Activated CD8-positive, alpha-beta memory T cell treated with anti-CD3 and anti-CD28 coated beads for 1 hour (primary cell): ENCODE measurements around the gene TIAM2.
A peak's percentile ranks its signal among the peaks of the same experiment; 100 is the strongest.
"Not testable (repeated sequence)": the region's sequence is repeated elsewhere in the genome, so short reads cannot be mapped to it uniquely, and the experiment has no call there.

Experiments
- DNase-seq, 2 donors: peaks; one replicate each; pipeline ENCODE4 v3.0.0-alpha.2; 2020; ENCODE audit warnings: low read depth in 1 of 2; ENCODE audit errors: extremely low read depth in 1 of 2

The TIAM2 gene

DNA sequence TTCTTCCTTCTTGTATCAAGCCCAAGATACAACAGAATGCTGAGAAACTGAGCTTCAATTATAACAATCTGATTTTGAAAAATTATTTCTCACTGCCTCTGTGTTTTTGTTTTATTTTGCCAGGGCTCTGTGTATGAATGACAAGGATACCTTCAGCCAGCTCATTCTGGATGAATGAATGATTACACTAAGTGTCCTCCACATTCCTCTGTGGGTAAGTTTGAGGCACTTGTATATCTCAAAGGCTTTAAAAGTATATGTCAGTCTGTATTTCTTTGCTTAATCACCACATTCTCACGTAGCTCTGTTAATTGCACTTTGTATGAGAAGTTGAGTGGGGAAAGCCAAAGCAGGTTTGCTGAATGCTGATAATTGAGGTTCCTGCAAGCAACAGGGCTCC is 95.1 kb downstream of the TIAM2 start:
- DNase-seq = no peak

DNA sequence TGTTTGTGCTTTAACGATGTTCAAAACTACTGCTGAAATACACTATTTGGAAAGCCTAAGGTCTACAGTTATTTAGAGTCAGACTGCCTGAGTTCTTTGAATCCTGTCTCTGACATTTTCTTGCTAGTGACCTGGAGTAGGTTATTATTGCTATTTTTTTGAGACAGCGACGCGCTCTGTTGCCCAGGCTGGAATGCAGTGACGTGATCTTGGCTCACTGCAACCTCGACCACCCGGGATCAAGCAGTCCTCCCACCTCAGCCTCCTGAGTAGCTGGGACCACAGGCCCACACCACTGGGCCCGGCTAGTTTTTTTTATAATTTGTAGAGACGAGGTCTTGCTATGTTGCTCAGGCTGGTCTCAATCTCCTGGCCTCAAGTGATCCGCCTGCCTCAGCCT is 96.6 kb downstream of the TIAM2 start:
- DNase-seq = no peak

DNA sequence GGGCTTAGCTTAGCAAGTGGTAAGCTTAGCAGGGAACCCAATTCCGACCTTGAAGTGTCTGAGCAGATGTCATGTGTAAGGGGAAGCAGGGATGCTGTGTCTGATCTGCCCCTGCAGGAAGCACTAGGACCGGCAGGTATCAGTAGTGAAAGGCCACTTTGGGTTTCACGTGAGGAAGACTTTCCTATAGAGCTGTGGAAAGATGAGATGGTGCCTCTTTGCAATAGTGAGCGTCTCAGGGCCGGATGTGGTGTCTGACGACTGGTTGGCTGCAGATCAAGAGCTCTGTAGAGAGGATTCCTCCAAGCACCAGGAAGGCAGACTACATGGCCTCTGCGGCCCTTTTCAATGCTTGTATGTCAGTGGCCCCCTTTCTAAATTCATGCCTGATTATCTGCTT is 98.3 kb downstream of the TIAM2 start:
- DNase-seq = peak in 1 of 2 donors; percentile 11

DNA sequence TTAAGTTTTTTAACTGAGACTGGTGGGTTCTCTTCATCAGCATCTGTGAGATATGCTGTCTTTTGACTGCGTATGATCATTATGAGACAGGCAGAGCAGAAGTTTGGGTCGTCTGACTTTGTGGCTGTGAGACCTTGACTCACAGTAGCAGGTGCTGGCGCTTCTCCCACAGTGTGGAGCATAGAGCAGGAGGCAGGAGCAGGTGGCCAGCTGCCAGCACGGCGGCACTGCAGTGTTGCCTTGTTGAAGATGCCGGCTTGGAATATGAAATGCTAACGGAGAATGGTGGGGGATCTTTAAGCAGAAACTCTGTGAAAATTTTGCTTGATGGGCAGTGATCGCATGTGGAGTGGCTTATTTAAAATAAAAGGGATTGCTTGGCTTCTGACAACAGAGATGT is 105.0 kb downstream of the TIAM2 start:
- no peak for DNase-seq

DNA sequence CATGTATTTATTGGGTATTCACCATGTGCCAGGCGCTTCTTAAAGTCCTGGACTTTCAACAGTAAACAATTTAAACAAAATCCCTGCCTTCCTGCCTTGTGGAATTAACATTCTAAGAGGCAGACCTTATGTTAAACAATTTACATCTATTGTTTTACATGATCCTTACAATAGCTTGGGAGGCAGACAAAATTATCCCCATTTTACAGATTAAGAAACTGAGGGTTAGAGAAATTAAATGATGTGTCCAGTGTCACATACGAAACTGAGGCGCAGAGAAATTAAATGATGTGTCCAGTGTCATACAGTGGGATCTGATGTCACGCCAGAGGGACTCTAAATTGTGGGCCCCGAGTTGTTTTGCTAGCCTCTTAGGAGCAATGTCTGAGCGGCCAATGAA is 105.5 kb downstream of the TIAM2 start:
- DNase-seq = no peak

DNA sequence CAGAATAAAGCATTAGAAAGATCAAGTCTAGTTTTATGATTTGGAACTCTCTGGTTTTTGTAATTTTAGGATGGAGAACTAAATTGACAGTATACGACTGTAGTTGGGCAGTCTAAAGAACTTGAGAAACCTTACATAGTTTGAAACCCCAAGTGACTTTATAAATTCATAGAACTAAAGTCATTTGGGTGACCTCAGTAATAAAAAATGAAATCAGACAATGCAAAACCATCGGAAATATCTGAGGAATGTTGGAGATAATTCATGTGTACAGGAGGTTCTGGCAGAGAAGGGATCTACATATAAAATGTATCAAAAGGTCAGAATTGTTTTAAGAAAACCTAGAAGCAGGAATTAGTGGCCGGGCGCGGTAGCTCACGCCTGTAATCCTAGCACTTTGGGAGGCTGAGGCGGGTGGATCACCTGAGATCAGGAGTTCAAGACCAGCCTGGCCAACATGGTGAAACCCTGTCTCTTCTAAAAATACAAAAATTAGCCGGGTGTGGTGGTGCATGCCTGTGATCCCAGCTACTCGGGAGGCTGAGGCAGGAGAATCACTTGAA is 108.0 kb downstream of the TIAM2 start:
- not testable (repeated sequence) for DNase-seq

DNA sequence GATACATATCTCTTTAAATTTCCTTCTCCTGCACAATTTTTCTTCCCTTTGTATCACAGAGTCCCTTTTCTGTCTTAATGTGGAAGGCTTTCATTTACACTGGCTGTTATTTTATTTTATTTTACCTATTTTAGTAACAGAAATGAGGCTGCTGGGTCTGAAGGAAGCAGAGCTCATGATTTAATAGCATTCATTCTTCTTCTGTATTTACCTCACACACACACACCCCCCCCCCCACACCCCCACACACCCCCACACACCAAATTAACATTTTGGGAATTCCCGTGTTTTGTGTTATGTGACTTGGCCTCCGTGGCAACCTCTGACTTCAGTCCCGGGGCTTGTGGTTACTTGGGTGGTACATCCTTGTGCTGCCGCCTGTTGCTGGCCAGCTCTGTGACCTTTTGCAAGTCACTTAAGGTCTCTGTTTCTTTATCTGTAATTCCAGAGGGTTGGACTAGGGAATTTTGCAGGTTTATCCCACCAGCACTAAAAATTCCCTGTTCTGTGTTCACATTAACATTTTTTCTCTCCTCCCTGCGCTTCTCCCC is 108.8 kb downstream of the TIAM2 start:
- DNase-seq = no peak

DNA sequence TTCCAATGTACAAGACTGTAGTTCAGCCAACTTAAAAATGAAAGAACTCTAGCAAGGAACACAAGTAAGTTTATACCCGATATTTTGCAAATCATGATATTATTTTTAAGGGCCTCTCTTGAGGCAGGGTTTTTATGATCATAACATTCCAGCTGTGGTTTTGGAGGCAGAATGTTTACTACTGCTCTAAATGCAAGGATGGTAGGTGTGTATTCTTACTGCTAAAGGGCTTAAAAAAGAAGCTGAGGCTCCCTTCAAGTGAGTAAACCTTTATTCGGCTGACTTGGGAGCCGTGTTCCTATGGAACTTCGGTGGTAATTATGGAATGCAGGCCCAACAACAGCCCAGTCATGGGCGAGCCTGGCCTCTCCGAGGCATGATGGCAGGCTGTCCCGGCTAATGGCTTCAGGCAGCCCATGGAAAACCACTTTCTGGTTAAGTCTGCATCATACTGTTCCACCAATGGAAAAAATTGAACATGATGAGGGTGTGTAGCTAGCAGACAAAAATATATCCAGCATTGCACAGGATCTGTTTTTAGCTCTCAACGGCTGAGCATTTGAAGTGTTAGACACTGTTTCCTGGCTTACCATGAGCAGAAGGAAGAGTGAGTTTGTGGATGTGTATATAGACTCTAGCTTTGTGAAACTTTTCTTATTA is 111.5 kb downstream of the TIAM2 start:
- DNase-seq = no peak

DNA sequence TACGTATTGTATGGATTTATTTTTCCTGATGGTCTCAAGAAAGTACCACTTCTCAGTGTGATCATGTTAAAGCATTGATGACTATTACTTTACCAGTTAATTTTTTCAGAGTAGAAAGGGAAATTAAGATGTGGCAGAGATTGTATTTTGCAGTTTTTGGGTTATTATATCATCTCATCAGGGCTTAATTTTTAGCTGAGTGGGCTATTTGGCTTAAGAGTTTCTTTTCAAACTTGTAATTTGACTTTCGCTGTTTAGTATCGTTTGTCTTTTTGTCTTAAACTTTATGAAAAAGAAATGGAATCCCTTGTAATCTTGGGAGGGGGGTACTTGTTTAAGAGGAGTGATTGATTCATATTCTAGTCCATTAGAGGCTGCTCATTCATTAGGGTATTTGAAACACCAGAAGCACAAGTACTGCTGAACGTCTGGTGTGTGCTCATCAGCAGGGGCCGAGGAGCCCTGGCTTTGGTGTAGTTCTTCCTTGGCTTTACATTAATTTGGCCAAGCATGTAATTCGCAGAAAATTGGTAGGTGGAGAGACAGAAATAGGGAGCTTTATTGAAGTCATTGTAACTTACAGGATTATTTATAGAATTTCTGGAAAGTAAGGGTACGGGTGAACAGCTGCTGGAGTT is 112.4 kb downstream of the TIAM2 start:
- DNase-seq = no peak

DNA sequence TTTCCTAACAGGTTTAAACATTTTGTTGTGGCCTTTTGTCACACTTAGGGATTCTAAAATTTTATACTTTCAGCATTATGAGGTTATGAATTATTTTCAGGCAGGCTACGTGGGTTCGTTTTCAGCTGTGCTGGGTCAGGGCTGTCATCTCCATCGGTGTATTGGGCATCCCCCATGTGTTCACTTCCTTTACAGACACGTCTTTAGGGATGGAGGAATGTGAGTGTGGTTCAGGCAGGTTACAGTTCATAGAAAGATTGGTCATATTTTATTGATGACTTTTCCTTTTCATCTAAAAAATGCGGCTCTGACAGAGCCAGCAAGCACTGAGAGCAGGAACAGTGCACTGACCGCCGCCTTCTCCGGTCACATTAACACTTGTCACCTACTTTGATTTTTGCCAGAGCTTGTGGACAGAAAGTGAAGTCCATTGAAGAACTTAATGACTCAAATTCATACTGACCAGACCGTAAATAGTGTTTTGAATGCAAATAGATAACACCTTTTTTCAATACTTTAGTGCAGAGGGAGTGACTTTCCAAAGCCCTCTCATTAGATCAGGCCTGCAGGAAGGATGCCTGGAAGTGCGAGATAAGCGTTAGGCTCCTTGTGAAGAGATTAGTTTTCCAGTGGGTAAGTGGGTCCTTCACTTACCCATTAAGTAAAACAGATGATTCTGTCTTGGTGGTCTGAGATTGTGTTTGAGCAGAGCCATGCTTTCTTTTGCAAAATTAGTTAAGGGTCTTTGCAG is 113.1 kb downstream of the TIAM2 start:
- DNase-seq = no peak

DNA sequence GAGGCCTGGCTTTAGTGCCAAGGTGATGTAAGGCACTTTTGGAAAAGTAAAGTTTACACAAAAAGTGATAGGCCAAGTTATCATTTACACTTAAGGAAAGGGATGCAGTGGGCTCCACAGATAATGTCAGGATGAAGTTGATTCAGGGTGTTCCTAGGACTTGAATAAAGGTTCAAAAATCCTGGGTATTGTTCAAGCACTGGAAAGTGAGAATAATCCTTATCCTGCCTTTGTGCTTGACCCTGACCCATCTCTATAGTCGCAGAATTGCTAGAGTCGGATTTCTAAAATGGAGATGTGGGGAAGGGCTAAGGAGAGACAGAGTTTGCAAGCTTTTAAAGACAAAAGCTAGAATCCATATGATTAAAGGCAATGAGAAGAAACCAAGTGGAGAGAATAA is 115.6 kb downstream of the TIAM2 start:
- DNase-seq = no peak

DNA sequence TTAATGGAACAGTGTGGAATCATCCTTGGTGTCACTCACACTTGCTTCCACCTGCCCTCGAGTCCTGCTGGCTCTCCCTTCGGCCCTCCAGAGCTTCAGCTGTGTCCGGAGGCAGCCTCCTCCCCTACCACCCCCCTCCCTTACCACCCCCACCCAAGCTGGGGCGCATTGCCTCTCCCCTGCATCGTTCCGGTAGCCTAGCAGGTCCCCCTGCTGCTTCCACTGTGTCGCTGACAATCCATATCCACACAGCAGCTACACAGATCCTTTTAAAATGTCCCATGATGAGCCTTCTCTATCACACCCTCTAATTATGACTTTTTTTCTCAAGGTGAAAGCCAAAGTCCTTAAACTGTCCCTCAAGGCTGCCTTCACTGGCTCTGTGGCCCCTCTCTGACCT is 117.6 kb downstream of the TIAM2 start:
- no peak for DNase-seq

DNA sequence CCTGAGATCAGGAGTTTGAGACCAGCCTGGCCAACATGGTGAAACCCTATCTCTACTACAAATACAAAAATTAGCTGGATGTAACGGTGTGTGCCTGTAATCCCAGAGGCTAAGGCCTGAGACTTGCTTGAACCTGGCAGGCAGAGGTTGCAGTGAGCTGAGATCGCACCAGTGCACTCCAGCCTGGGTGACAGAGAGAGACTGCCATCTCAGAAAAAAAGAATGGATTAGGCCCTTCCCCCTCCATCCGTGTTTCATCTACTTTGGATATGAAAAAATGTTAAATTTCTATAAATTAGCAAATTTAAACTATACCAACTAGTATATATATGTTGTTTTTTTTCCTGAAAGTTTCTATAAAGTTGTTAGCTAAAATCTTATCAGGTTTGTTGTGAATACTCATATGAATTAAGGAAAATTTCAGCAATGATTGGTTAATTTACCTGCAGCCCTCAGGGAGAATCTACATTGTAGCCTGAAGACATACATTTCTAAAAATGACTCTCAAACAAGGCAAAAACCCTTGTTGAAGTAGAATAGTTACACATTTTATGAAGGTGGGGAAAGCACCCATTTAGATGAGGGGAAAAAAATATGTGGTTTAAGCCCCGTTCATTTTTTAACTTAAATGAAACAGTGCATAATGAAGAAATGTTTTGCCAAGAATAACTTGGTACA is 120.9 kb downstream of the TIAM2 start:
- no peak for DNase-seq

DNA sequence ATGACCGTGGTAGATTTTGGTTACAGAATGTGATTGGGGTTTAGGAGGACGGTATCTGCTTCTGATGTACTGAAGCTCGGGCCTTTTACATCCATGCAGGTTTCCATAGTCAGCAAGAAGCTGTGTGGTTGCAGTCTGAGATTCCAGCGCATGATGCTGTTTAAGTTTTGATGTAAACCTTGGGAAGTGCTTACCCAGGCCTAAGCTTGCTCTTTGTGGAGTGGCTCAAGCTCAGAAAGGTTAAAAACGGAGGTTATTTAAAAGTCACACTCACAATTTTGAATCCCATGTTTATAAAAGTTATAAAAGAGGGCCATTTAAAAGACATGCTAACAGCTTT is 121.4 kb downstream of the TIAM2 start:
- DNase-seq = no peak

DNA sequence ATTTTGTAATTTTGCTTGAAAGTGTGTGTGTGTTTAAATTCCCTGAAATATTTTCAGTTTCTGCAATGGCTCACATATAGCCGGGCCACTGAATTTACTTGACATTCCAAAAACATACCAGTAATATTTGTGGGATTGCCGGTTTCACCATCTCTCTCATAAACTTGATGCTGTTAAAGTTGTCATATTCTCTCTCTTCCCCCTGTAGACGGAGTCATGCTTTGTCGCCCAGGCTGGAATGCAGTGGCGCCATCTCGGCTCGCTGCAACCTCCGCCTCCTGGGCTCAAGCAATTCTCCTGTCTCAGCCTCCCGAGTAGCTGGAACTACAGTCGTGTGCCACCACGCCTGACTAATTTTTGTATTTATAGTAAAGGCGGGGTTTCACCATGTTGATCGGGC is 122.1 kb downstream of the TIAM2 start:
- DNase-seq = no peak

DNA sequence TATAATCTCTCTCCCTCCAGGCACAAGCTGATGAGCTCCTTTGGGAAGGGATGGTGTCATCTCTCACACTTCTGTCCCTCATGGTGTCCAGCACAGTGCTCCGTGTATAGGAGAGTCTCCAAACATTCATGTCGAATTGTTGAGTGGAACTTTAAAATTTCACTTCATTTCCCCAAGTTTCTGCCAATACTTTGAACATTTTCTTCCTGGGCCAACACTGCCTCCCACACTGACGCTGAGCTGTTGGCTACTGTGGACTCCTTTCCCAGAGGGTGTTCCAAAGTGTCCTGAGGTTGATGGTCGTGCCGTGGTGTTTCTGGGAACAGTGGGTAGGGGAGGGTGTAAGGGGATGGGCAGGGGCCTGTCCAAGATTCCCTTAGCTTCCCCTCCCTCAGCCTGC is 122.7 kb downstream of the TIAM2 start:
- no peak for DNase-seq

DNA sequence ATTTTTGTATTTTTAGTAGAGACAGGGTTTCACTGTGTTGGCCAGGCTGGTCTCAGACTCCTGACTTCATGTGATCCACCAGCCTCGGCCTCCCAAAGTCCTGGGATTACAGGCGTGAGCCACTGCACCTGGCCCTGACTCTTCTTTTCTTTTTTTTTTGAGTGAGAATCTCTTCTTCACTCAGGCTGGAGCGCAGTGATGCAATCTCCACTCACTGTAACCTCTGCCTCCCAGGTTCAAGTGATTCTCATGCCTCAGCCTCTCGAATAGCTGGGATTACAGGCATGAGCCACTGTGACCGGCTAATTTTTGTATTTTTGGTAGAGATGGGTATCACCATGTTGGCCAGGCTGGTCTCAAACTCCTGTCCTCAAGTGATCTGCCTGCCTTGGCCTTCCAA is 124.1 kb downstream of the TIAM2 start:
- DNase-seq = not testable (repeated sequence)

DNA sequence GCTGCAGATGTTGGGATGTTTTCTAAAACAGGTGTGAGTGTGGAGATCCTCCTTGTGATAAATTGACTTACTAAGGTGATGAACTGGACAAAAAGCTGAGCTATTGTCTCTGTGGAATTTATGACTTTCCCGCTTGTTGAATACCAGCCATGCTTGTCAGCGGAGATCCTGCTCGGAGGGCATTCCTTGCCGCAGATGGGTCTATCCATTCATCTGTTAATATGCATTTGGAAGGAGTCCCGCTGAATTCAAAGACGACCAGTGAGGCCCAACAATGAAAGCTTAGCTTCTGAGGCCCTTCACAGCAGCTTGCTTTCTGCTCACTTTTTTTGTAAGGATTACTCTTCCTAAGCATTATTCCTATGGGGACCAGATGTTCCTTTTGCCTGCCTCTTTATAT is 124.9 kb downstream of the TIAM2 start:
- no peak for DNase-seq

DNA sequence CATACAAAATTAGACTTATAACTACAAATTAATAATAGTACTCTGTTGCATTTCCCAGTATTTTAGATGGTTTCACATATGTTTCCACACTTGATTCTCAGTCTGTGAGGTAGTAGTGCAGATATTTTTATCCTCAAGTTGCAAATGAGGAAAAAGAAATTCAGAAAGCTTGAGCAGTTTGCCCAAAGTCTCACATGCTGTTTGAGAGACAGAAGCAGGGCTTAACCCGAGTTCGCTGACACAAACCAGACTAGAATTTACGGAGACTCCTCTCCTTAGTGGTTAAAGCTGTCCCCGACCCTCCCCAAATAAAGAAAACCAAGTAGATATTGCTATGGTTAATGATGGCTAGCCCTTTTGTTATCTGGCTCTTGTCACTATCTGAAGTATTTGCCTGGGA is 126.2 kb downstream of the TIAM2 start:
- DNase-seq = no peak

DNA sequence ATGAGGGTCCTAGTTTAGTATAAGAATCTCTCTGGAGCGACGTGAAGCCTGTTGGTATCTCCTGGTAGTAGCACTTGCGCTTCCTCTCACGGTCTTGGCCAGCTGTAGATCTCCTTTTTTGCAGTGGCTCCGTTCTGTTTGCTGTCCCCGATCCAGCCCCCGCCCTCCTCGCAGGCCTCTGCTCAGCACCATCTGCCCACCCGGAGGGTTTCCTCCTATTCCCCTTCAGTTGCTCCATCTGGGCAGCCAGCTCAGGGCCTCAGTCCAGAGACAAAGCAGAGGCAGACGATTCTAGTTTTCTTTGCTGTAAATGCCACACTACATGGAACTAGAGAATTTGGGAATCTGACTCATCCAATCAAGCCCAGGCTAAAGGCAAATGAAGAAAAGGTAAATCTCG is 126.6 kb downstream of the TIAM2 start:
- DNase-seq = no peak
